SK-N-SH treated with all-trans-retinoic acid at 6 μM for 48 hours (cell line): ENCODE results near the gene GDF3.

Experiments used
- ATAC-seq: fragments of 200-7000 bp; cut with Tn5 transposase; 3 replicates; pipeline ENCODE4 v1.9.1; 2020; ENCODE audit warnings: mild to moderate bottlenecking, moderate library complexity
- BACH2 ChIP-seq: fragments of 250-450 bp; sonication (Bioruptor Pico); IDR thresholded peaks from 2 replicates; pipeline ENCODE4 v1.9.0; 2021; ENCODE audit warnings: mild to moderate bottlenecking, borderline replicate concordance
- CSDC2 ChIP-seq: fragments of 250-450 bp; sonication (Bioruptor Pico); IDR thresholded peaks from 2 replicates; pipeline ENCODE4 v1.5.0; 2020; ENCODE audit warnings: mild to moderate bottlenecking, moderate library complexity
- CSRNP3 ChIP-seq: fragments of 250-450 bp; sonication (Bioruptor Pico); IDR thresholded peaks from 2 replicates; pipeline ENCODE4 v1.5.1; 2021; ENCODE audit warnings: mild to moderate bottlenecking, moderate library complexity
- ESRRG ChIP-seq: fragments of 250-450 bp; sonication (Bioruptor Pico); IDR thresholded peaks from 2 replicates; pipeline ENCODE4 v1.6.1; 2021; ENCODE audit warnings: mild to moderate bottlenecking
- GLIS3 ChIP-seq: fragments of 250-450 bp; sonication (Bioruptor Pico); IDR thresholded peaks from 2 replicates; pipeline ENCODE4 v1.5.0; 2020; ENCODE audit warnings: mild to moderate bottlenecking, moderate library complexity
- ISL1 ChIP-seq: fragments of 250-450 bp; sonication (Bioruptor Pico); IDR thresholded peaks from 2 replicates; pipeline ENCODE4 v2.1.2; 2022; ENCODE audit warnings: mild to moderate bottlenecking, moderate library complexity
- PATZ1 ChIP-seq: fragments of 250-450 bp; sonication (Bioruptor Pico); IDR thresholded peaks from 2 replicates; pipeline ENCODE4 v1.8.0; 2020; ENCODE audit warnings: mild to moderate bottlenecking, moderate library complexity, borderline replicate concordance
- POU6F1 ChIP-seq: fragments of 250-450 bp; sonication (Bioruptor Pico); IDR thresholded peaks from 2 replicates; pipeline ENCODE4 v1.8.0; 2021; ENCODE audit warnings: low read depth, mild to moderate bottlenecking, moderate library complexity, borderline replicate concordance
- PPARA ChIP-seq: fragments of 250-450 bp; sonication (Bioruptor Pico); IDR thresholded peaks from 2 replicates; pipeline ENCODE4 v1.5.0; 2020; ENCODE audit warnings: mild to moderate bottlenecking, borderline replicate concordance
- SNAI2 ChIP-seq: fragments of 250-450 bp; sonication (Bioruptor Pico); IDR thresholded peaks from 2 replicates; pipeline ENCODE4 v1.5.0; 2020; ENCODE audit warnings: mild to moderate bottlenecking, moderate library complexity
- TOX ChIP-seq: fragments of 250-450 bp; sonication (Bioruptor Pico); IDR thresholded peaks from 2 replicates; pipeline ENCODE4 v1.8.0; 2021; ENCODE audit warnings: mild to moderate bottlenecking, moderate library complexity, borderline replicate concordance
- TSHZ2 ChIP-seq: fragments of 250-450 bp; sonication (Bioruptor Pico); IDR thresholded peaks from 2 replicates; pipeline ENCODE4 v1.5.0; 2020; ENCODE audit warnings: mild to moderate bottlenecking, moderate library complexity
- ZC3H10 ChIP-seq: fragments of 250-450 bp; sonication (Bioruptor Pico); IDR thresholded peaks from 2 replicates; pipeline ENCODE4 v1.5.1; 2021; ENCODE audit warnings: mild to moderate bottlenecking, moderate library complexity
- ZFP30 ChIP-seq: fragments of 450-650 bp; formaldehyde crosslinking; IDR thresholded peaks from 2 replicates; pipeline ENCODE4 v1.5.0; 2022; ENCODE audit warnings: mild to moderate bottlenecking, moderate library complexity
- ZNF565 ChIP-seq: fragments of 450-650 bp; formaldehyde crosslinking; conservative IDR thresholded peaks from 2 replicates; pipeline ENCODE4 v1.5.0; 2020; ENCODE audit warnings: low read depth, mild to moderate bottlenecking, moderate library complexity
- ZNF8 ChIP-seq: fragments of 450-650 bp; formaldehyde crosslinking; IDR thresholded peaks from 2 replicates; pipeline ENCODE4 v1.5.0; 2020; ENCODE audit warnings: mild to moderate bottlenecking, moderate library complexity

The GDF3 gene

GRCh38 chr12:7693793-7694192, 1.8 kb downstream of the GDF3 start:
- no peak for ATAC-seq

GRCh38 chr12:7681535-7681934, 14.0 kb downstream of the GDF3 start:
- TF ChIP-seq ESRRG, result no peak
- no peak for TF ChIP-seq ISL1 (CRISPR knock-in tag)
- no peak for TF ChIP-seq TSHZ2 (CRISPR knock-in tag)
- TF ChIP-seq ZFP30, result no peak
- no peak for TF ChIP-seq CSDC2
- TF ChIP-seq SNAI2 (CRISPR knock-in tag), result no peak
- no peak for TF ChIP-seq PPARA (CRISPR knock-in tag)
- TF ChIP-seq PATZ1 (CRISPR knock-in tag), result no peak
- TF ChIP-seq TOX (CRISPR knock-in tag), result no peak
- TF ChIP-seq GLIS3, result no peak
- TF ChIP-seq POU6F1 (CRISPR knock-in tag), result no peak
- no peak for TF ChIP-seq ZC3H10
- TF ChIP-seq ZNF565 (CRISPR knock-in tag), result no peak
- no peak for ATAC-seq

More at GRCh38 chr12:7693793-7694192, 1.8 kb downstream of the GDF3 start:
- TF ChIP-seq ESRRG, result no peak
- no peak for TF ChIP-seq PATZ1 (CRISPR knock-in tag)
- TF ChIP-seq TSHZ2 (CRISPR knock-in tag), result no peak
- TF ChIP-seq BACH2 (CRISPR knock-in tag), result no peak
- TF ChIP-seq CSDC2, result no peak
- TF ChIP-seq ZC3H10, result no peak
- no peak for TF ChIP-seq ZFP30
- no peak for TF ChIP-seq ZNF8 (CRISPR knock-in tag)
- TF ChIP-seq GLIS3, result no peak
- no peak for TF ChIP-seq CSRNP3 (CRISPR knock-in tag)
